Thoracic aorta (tissue), 2 donors: ENCODE data around the gene MAP3K14. TPM values are rescaled to one million over a fixed set of nuclear protein-coding genes. Genes with fewer than 3 reads are reported as not detected.

Experiments used
- ATAC-seq: fragments of 150-250 bp; one replicate; pipeline ENCODE4 v1.8.0; 2017; ENCODE audit warnings: low read depth; ENCODE audit not compliant: insufficient number of reproducible peaks, low FRiP score
- DNase-seq: peaks from one replicate; pipeline ENCODE4 v3.0.0-alpha.2; 2020; ENCODE audit warnings: low spot score
- H3K27ac ChIP-seq, 2 donors: fragments of 200-600 bp; sonication (generic); 1 replicate in 1 of 2; 2 replicates in 1 of 2; pipeline ENCODE4 v1.5.1; 2016; ENCODE audit warnings: mild to moderate bottlenecking in 2 of 2, moderate library complexity in 2 of 2
- H3K27me3 ChIP-seq: fragments of 200-600 bp; sonication (generic); replicated peaks from 2 replicates; pipeline ENCODE4 v1.6.0; 2016; ENCODE audit warnings: mild to moderate bottlenecking; ENCODE audit not compliant: insufficient read depth
- H3K36me3 ChIP-seq: fragments of 200-600 bp; sonication (generic); one replicate; pipeline ENCODE4 v1.5.1; 2016
- H3K4me1 ChIP-seq, 2 donors: fragments of 200-600 bp; sonication (generic); 1 replicate in 1 of 2; 2 replicates in 1 of 2; pipeline versions ENCODE4 v1.5.1 to v1.6.0; 2016; ENCODE audit warnings: low read depth in 2 of 2, mild to moderate bottlenecking in 1 of 2; ENCODE audit not compliant: control insufficient read depth in 1 of 2
- H3K4me3 ChIP-seq: fragments of 200-600 bp; sonication (generic); 2 replicates; pipeline ENCODE4 v1.5.1; 2016; ENCODE audit warnings: mild to moderate bottlenecking
- H3K9me3 ChIP-seq: fragments of 200-600 bp; sonication (generic); 2 replicates; pipeline ENCODE4 v1.5.1; 2016
- CTCF ChIP-seq: fragments of 200-600 bp; sonication (generic); IDR thresholded peaks from one replicate; pipeline ENCODE4 v1.5.1; 2019; ENCODE audit warnings: antibody characterized with exemption
- total RNA-seq, 2 donors: library from RNA; depleted of rRNA; stranded (reverse); fragments of >200 nt; gene quantifications; one replicate each; pipeline versions ENCODE4 v1.1.0 to v1.2.3, GENCODE V29; 2016

Gene MAP3K14
- total RNA-seq, 2 donors from 2014 or later = 10.1 to 10.7 TPM

- Histone ChIP-seq H3K9me3 (no peaks in the 10 kb centered on the region), H3K27me3 (no peaks in the 10 kb centered on the region), H3K4me3 (peak overlapping the region; percentile 14), H3K36me3 (no peaks in the 10 kb centered on the region), H3K4me1 (peaks cover 0 to 7% of the 10 kb centered on the region in 2 donors), H3K27ac (no peak overlapping the region)
- DNase-seq (peak; percentile 72), ATAC-seq (peak; percentile 66)
- peak; percentile 97 for TF ChIP-seq CTCF
Measured at GRCh38 chr17:45218895-45219661, 97.7 kb downstream of the MAP3K14 start.

Other genes with a start within 250 kb of the MAP3K14 start
- 100 to 1,000 TPM in 1 of 2 donors, 10 to 100 TPM in 1; 79.3 to 116 TPM for gene PLCD3, start 184.5 kb downstream of the MAP3K14 start, total RNA-seq
- 10 to 100 TPM; 21.5 to 27.9 TPM for gene ACBD4, start 181.3 kb downstream of the MAP3K14 start, total RNA-seq
- gene HEXIM1, start 168.5 kb downstream of the MAP3K14 start, total RNA-seq = 10 to 100 TPM; 34.9 to 89.1 TPM
- 1 to 10 TPM in 1 of 2 donors, not detected in 1; 1.5 TPM for gene HEXIM2, start 155.1 kb downstream of the MAP3K14 start, total RNA-seq
- 10 to 100 TPM; 31.4 to 37.2 TPM for gene FMNL1, start 95.1 kb downstream of the MAP3K14 start, total RNA-seq
- gene SPATA32, start 54.9 kb downstream of the MAP3K14 start, total RNA-seq = not detected
- gene ARHGAP27, start 115.8 kb upstream of the MAP3K14 start, total RNA-seq = 10 to 100 TPM; 25.5 to 33.4 TPM
- gene PLEKHM1, start 173.7 kb upstream of the MAP3K14 start, total RNA-seq = 100 to 1,000 TPM in 1 of 2 donors, 10 to 100 TPM in 1; 64.3 to 134 TPM